Astrocyte of the cerebellum (primary cell): ENCODE data around the gene UTP14C.

Source experiments
- DNase-seq: peaks from one replicate; pipeline ENCODE4 v3.0.0-alpha.2; 2011; ENCODE audit warnings: low read depth
- H3K4me3 ChIP-seq: 2 replicates; pipeline ENCODE4 v1.5.1; 2011; ENCODE audit warnings: mild to moderate bottlenecking, low read depth, low read length, moderate library complexity
- CTCF ChIP-seq: IDR thresholded peaks from 2 replicates; pipeline ENCODE4 v1.5.1; 2012; ENCODE audit warnings: low read length, low read depth, moderate library complexity, mild to moderate bottlenecking; ENCODE audit errors: missing control alignments
- in situ Hi-C: cut with HindIII; loops from 2 replicates; pipeline ENCODE4 v1.10.0; 2017; ENCODE audit warnings: low sequenced_read_pairs

The UTP14C gene

GRCh38 chr13:52002361-52002760 is 22.1 kb upstream of the UTP14C start:
- TF ChIP-seq CTCF: no peak
- DNase-seq: no peak
- in situ Hi-C loops: no loop called here
- no peak overlapping the region for H3K4me3 ChIP-seq

- TF ChIP-seq CTCF: no peak
- in situ Hi-C loops: no loop called here
- no peak for DNase-seq
- H3K4me3 ChIP-seq: no peak overlapping the region
Observed at GRCh38 chr13:52003541-52003940, 20.9 kb upstream of the UTP14C start.

- H3K4me3 ChIP-seq: no peak overlapping the region
- no peak for TF ChIP-seq CTCF
- in situ Hi-C loops: no loop called here
- DNase-seq: no peak
Observed at GRCh38 chr13:52004511-52005170, 19.9 kb upstream of the UTP14C start.

GRCh38 chr13:52005841-52006522 is 18.5 kb upstream of the UTP14C start:
- no peak for DNase-seq
- TF ChIP-seq CTCF: no peak
- H3K4me3 ChIP-seq: no peak overlapping the region
- in situ Hi-C loops: no loop called here

- in situ Hi-C loops: no loop called here
- no peak for TF ChIP-seq CTCF
- H3K4me3 ChIP-seq: no peak overlapping the region
- DNase-seq: no peak
Observed at GRCh38 chr13:52006523-52007245, 17.8 kb upstream of the UTP14C start.

GRCh38 chr13:52009946-52010345 is 14.5 kb upstream of the UTP14C start:
- DNase-seq: no peak
- in situ Hi-C loops: no loop called here
- no peak overlapping the region for H3K4me3 ChIP-seq
- TF ChIP-seq CTCF: no peak
